HCT116 (cell line): ENCODE measurements around the gene SOX6. TPM values are rescaled to one million over a fixed set of nuclear protein-coding genes. Genes with fewer than 3 reads are reported as not detected.
A peak's percentile ranks its signal among the peaks of the same experiment; 100 is the strongest.

Experiments used
- ATAC-seq: fragments of 200-7000 bp; cut with Tn5 transposase; 2 replicates; pipeline ENCODE4 v1.9.1; 2020; ENCODE audit warnings: mild to moderate bottlenecking, moderate library complexity
- BruUV-seq: library from RNA; stranded (reverse); fragments of 400-500 nt; replicated peaks from 2 replicates; lab custom pipeline; 2021; lab: Mats Ljungman, UMichigan
- CTCF ChIA-PET: fragments of 300-600 bp; sonication (Branson Sonifier 250); formaldehyde crosslinking; loops from one replicate; lab custom pipeline; 2021; ENCODE audit warnings: antibody characterized with exemption; lab: Charles Lee
- POLR2A ChIA-PET: fragments of 300-600, 350-600 bp; sonication (Branson Sonifier 250); formaldehyde crosslinking; loops from one replicate; lab custom pipeline; 2021; ENCODE audit warnings: antibody characterized with exemption; lab: Charles Lee
- RAD21 ChIA-PET, 2 experiments: fragments of 300-600 bp; sonication (Branson Sonifier 250); formaldehyde crosslinking; loops; one replicate each; lab custom pipeline; 2023; ENCODE audit warnings: low total read pairs in 2 of 2; ENCODE audit not compliant: uncharacterized antibody in 2 of 2, unreplicated experiment in 2 of 2, low non-redundant PET in 1 of 2; lab: Charles Lee
- DNase-seq: peaks from one replicate; pipeline ENCODE4 v3.0.0-alpha.2; 2010; ENCODE audit warnings: low read depth, low spot score
- H2AFZ ChIP-seq: fragments of 200-600 bp; shearing (Covaris generic), sonication (generic); 2 replicates; pipeline ENCODE4 v1.6.1; 2017; ENCODE audit warnings: low read depth, mixed run types, mixed read lengths, antibody characterized with exemption, low read length; ENCODE audit not compliant: poor library complexity, severe bottlenecking
- H3K27ac ChIP-seq: 2 replicates; pipeline ENCODE4 v1.5.1; 2012; ENCODE audit warnings: low read depth, low read length
- H3K27me3 ChIP-seq: fragments of 200-600 bp; sonication (generic); 2 replicates; pipeline ENCODE4 v1.6.1; 2016; ENCODE audit warnings: mixed run types, low read length, mixed read lengths; ENCODE audit not compliant: insufficient read depth
- H3K36me3 ChIP-seq, 2 experiments: fragments of 200-500 bp in 1 of 2; fragments of 200-600 bp in 1 of 2; sonication (Bioruptor generic) in 1 of 2; sonication (generic) in 1 of 2; 2 replicates each; pipeline versions ENCODE4 v1.5.1 to v1.6.1; 2014 to 2016; ENCODE audit warnings: low read length in 2 of 2, inconsistent platforms in 1 of 2, mixed read lengths in 1 of 2, mixed run types in 1 of 2; ENCODE audit not compliant: insufficient read depth in 2 of 2, control insufficient read depth in 1 of 2
- H3K4me1 ChIP-seq, 2 experiments: fragments of 200-600 bp in 1 of 2; sonication (generic) in 1 of 2; 2 replicates each; pipeline versions ENCODE4 v1.5.1 to v1.6.1; 2012 to 2017; ENCODE audit warnings: low read length in 2 of 2, inconsistent platforms in 1 of 2, mild to moderate bottlenecking in 1 of 2, mixed read lengths in 1 of 2, mixed run types in 1 of 2, moderate library complexity in 1 of 2; ENCODE audit not compliant: insufficient read depth in 2 of 2, control insufficient read depth in 1 of 2
- H3K4me2 ChIP-seq: fragments of 200-600 bp; sonication (generic); 2 replicates; pipeline ENCODE4 v1.6.1; 2017; ENCODE audit warnings: mixed run types, low read length, mixed read lengths
- H3K4me3 ChIP-seq, 2 experiments: fragments of 200-600 bp in 1 of 2; sonication (generic) in 1 of 2; replicated peaks in 1 of 2; 2 replicates each; pipeline ENCODE4 v1.5.1; 2011 to 2016; ENCODE audit warnings: low read length in 2 of 2, control low read depth in 1 of 2, low read depth in 1 of 2, mild to moderate bottlenecking in 1 of 2, mixed read lengths in 1 of 2, mixed run types in 1 of 2
- H3K79me2 ChIP-seq: fragments of 200-600 bp; sonication (generic); 2 replicates; pipeline ENCODE4 v1.6.1; 2017; ENCODE audit warnings: mild to moderate bottlenecking, mixed run types, low read length, moderate library complexity, mixed read lengths; ENCODE audit not compliant: insufficient read depth
- H3K9ac ChIP-seq: fragments of 200-600 bp; sonication (generic); 2 replicates; pipeline ENCODE4 v1.6.1; 2016; ENCODE audit warnings: low read length, mixed read lengths
- H3K9me2 ChIP-seq: fragments of 200-600 bp; sonication (generic), shearing (Covaris generic); 2 replicates; pipeline ENCODE4 v1.6.1; 2017; ENCODE audit warnings: mixed run types, mild to moderate bottlenecking, moderate library complexity; ENCODE audit not compliant: insufficient read depth
- H3K9me3 ChIP-seq, 2 experiments: fragments of 200-500 bp in 1 of 2; fragments of 200-600 bp in 1 of 2; sonication (Bioruptor generic) in 1 of 2; sonication (generic) in 1 of 2; 2 replicates each; pipeline ENCODE4 v1.6.1; 2014 to 2017; ENCODE audit warnings: low read length in 2 of 2, mixed read lengths in 2 of 2, inconsistent platforms in 1 of 2, low read depth in 1 of 2, mild to moderate bottlenecking in 1 of 2, mixed run types in 1 of 2, moderate library complexity in 1 of 2; ENCODE audit not compliant: control insufficient read depth in 1 of 2, insufficient read depth in 1 of 2
- H4K20me1 ChIP-seq: fragments of 200-600 bp; sonication (generic), shearing (Covaris generic); 2 replicates; pipeline ENCODE4 v1.6.1; 2017; ENCODE audit warnings: mixed run types, mild to moderate bottlenecking, moderate library complexity; ENCODE audit not compliant: insufficient read depth
- CTCF ChIP-seq, 3 experiments: fragments of 200-600 bp in 1 of 3; sonication (generic) in 1 of 3; IDR thresholded peaks in 2 of 3; conservative IDR thresholded peaks in 1 of 3; 2 replicates each; pipeline ENCODE4 v1.5.1; 2012 to 2017; ENCODE audit warnings: low read depth in 2 of 3, low read length in 2 of 3, antibody characterized with exemption in 1 of 3, borderline replicate concordance in 1 of 3, control low read depth in 1 of 3, mild to moderate bottlenecking in 1 of 3, mixed read lengths in 1 of 3, mixed run types in 1 of 3, moderate library complexity in 1 of 3; ENCODE audit not compliant: insufficient read depth in 1 of 3
- EZH2 ChIP-seq: fragments of 200-600 bp; sonication (generic); IDR thresholded peaks from 2 replicates; pipeline ENCODE4 v1.6.1; 2017; ENCODE audit warnings: antibody characterized with exemption, mixed run types
- POLR2A ChIP-seq: IDR thresholded peaks from 2 replicates; pipeline ENCODE4 v1.7.0; 2011; ENCODE audit warnings: borderline replicate concordance; ENCODE audit not compliant: insufficient read depth, insufficient read length; ENCODE audit errors: extremely low read depth
- RAD21 ChIP-seq: IDR thresholded peaks from 2 replicates; pipeline ENCODE4 v1.6.1; 2012; ENCODE audit warnings: low read depth, mild to moderate bottlenecking
- TCF7L2 ChIP-seq: IDR thresholded peaks from 2 replicates; pipeline ENCODE4 v1.7.0; 2011; ENCODE audit warnings: borderline replicate concordance, inconsistent platforms; ENCODE audit not compliant: insufficient read depth, insufficient read length; ENCODE audit errors: extremely low read depth
- ZNF274 ChIP-seq: fragments of 200-500 bp; sonication (Bioruptor generic); IDR thresholded peaks from 2 replicates; pipeline ENCODE4 v1.6.1; 2014; ENCODE audit warnings: mild to moderate bottlenecking, low read depth, low read length, inconsistent platforms
- intact Hi-C: fragments of 100-400 bp; cut with micrococcal nuclease; formaldehyde crosslinking; loops from 2 replicates; pipeline ENCODE4 v1.10.0; 2022
- total RNA-seq: library from RNA; stranded (reverse); gene quantifications from one replicate; pipeline ENCODE4 v1.2.1, GENCODE V29; 2021; ENCODE audit not compliant: unreplicated experiment
- TF ChIP-seq, protein P1 (sequence below): IDR thresholded peaks from 2 replicates; pipeline ENCODE4 v1.6.1; 2012
- TF ChIP-seq, protein P2 (sequence below): IDR thresholded peaks from 2 replicates; pipeline ENCODE4 v1.6.1; 2012; ENCODE audit warnings: low read depth

The SOX6 gene
- total RNA-seq, 1 experiment from 2014 or later = 0.81 TPM

GRCh38 chr11:16191868-16192240 lies 164.5 kb downstream of the SOX6 start:
- no peak overlapping the region for H3K4me2 ChIP-seq
- H2AFZ ChIP-seq = no peak overlapping the region
- H3K4me1 ChIP-seq = no peaks in the 10 kb centered on the region
- no TSS peak for BruUV-seq
- no peaks in the 10 kb centered on the region for H3K79me2 ChIP-seq
- H3K27ac ChIP-seq = no peak overlapping the region
- ATAC-seq (no peak), DNase-seq (no peak)
- TF ChIP-seq TCF7L2 (no peak), EZH2 (no peak)
- intact Hi-C loops = no loop called here
- H3K4me3 ChIP-seq = no peak overlapping the region
- ChIA-PET POLR2A (no interaction called here), CTCF (interaction anchor here (1.3 kb wide), 1 partner anchor 422 kb away, joined by 7 read pairs; no protein-coding TSS in a partner anchor), RAD21 (interaction anchor here in 1 of 2 experiments (0.7 kb wide), 1 partner anchor 45 kb away, joined by 3 read pairs; no protein-coding TSS in a partner anchor)
- no peaks in the 10 kb centered on the region for H3K9me3 ChIP-seq
- H3K36me3 ChIP-seq = no peaks in the 10 kb centered on the region
- no peak overlapping the region for H3K9ac ChIP-seq
- peaks cover 40% of the 10 kb centered on the region for H3K27me3 ChIP-seq
- no peaks in the 10 kb centered on the region; the same call in 1 of the 2 replicates for H4K20me1 ChIP-seq
- no peaks in the 10 kb centered on the region for H3K9me2 ChIP-seq

- Histone ChIP-seq H2AFZ (no peak overlapping the region), H4K20me1 (no peaks in the 10 kb centered on the region; the same call in 1 of the 2 replicates), H3K27me3 (peaks cover 44% of the 10 kb centered on the region), H3K9me3 (no peaks in the 10 kb centered on the region), H3K9me2 (no peaks in the 10 kb centered on the region), H3K79me2 (no peaks in the 10 kb centered on the region), H3K9ac (no peak overlapping the region), H3K4me1 (no peaks in the 10 kb centered on the region), H3K4me2 (no peak overlapping the region), H3K27ac (no peak overlapping the region), H3K36me3 (no peaks in the 10 kb centered on the region), H3K4me3 (no peak overlapping the region)
- DNase-seq (no peak), ATAC-seq (no peak)
- BruUV-seq = no TSS peak
- intact Hi-C loops = no loop called here
- TF ChIP-seq, protein P1, sequence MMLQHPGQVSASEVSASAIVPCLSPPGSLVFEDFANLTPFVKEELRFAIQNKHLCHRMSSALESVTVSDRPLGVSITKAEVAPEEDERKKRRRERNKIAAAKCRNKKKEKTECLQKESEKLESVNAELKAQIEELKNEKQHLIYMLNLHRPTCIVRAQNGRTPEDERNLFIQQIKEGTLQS = no peak
- TF ChIP-seq ZNF274 (no peak), CTCF (IDR thresholded peaks at IDR 0.05 in 2 of 3, conservative IDR thresholded peaks at IDR 0.05 in 1 of 3; ENCODE audit: borderline replicate concordance in 1 of 3, insufficient read depth in 1 of 3, low read depth in 2 of 3, low read length in 2 of 3) (0 out of 6 replicates have a peak, but pooled peaks of 1 of the 3 experiments have one; percentile 7), RAD21 (no peak), POLR2A (no peak)
- TF ChIP-seq, protein P2, sequence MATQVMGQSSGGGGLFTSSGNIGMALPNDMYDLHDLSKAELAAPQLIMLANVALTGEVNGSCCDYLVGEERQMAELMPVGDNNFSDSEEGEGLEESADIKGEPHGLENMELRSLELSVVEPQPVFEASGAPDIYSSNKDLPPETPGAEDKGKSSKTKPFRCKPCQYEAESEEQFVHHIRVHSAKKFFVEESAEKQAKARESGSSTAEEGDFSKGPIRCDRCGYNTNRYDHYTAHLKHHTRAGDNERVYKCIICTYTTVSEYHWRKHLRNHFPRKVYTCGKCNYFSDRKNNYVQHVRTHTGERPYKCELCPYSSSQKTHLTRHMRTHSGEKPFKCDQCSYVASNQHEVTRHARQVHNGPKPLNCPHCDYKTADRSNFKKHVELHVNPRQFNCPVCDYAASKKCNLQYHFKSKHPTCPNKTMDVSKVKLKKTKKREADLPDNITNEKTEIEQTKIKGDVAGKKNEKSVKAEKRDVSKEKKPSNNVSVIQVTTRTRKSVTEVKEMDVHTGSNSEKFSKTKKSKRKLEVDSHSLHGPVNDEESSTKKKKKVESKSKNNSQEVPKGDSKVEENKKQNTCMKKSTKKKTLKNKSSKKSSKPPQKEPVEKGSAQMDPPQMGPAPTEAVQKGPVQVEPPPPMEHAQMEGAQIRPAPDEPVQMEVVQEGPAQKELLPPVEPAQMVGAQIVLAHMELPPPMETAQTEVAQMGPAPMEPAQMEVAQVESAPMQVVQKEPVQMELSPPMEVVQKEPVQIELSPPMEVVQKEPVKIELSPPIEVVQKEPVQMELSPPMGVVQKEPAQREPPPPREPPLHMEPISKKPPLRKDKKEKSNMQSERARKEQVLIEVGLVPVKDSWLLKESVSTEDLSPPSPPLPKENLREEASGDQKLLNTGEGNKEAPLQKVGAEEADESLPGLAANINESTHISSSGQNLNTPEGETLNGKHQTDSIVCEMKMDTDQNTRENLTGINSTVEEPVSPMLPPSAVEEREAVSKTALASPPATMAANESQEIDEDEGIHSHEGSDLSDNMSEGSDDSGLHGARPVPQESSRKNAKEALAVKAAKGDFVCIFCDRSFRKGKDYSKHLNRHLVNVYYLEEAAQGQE = no peak
- ChIA-PET CTCF (interaction anchor here (1.3 kb wide), 1 partner anchor 423 kb away, joined by 7 read pairs; no protein-coding TSS in a partner anchor), RAD21 (interaction anchor here in 1 of 2 experiments (0.7 kb wide), 1 partner anchor 45 kb away, joined by 3 read pairs; no protein-coding TSS in a partner anchor), POLR2A (no interaction called here)
Observed at GRCh38 chr11:16191212-16191867, 165.0 kb downstream of the SOX6 start.
